A549 (cell line): ENCODE results near the gene SH3RF1.

Experiments
- CHD2 ChIP-seq: fragments of 150-350 bp; IDR thresholded peaks from 2 replicates; pipeline ENCODE4 v1.6.1; 2014; ENCODE audit warnings: low read length; ENCODE audit not compliant: partially characterized antibody
- CTCF ChIP-seq: fragments of >200 bp; sonication (Bioruptor Twin); formaldehyde crosslinking; IDR thresholded peaks from 3 replicates; pipeline ENCODE4 v1.5.1; 2016
- RAD21 ChIP-seq, 2 experiments: fragments of >200 bp in 1 of 2; sonication (Bioruptor Twin) in 1 of 2; formaldehyde crosslinking in 1 of 2; IDR thresholded peaks in 1 of 2; conservative IDR thresholded peaks in 1 of 2; 2 replicates in 1 of 2; 3 replicates in 1 of 2; pipeline ENCODE4 v1.6.1; 2012 to 2018; ENCODE audit warnings: inconsistent platforms in 1 of 2
- RCOR1 ChIP-seq: fragments of 150-350 bp; IDR thresholded peaks from 2 replicates; pipeline ENCODE4 v1.6.1; 2014; ENCODE audit warnings: antibody characterized with exemption, low read length, low read depth

GRCh38 chr4:169246279-169246678 lies 24.5 kb downstream of the SH3RF1 start:
- TF ChIP-seq RCOR1 (no peak), CHD2 (no peak), CTCF (no peak), RAD21 (conservative IDR thresholded peaks at IDR 0.05 in 1 of 2, IDR thresholded peaks at IDR 0.05 in 1 of 2) (no peak)
